MM.1S (cell line): ENCODE data around the gene SLC7A8.

Experiments
- DNase-seq: peaks from one replicate; pipeline ENCODE4 v3.0.0-alpha.2; 2015
- H2AFZ ChIP-seq: fragments of 300-600 bp; sonication (generic); 2 replicates; pipeline ENCODE4 v1.6.0; 2016; ENCODE audit warnings: antibody characterized with exemption, low read length
- H3F3A ChIP-seq: fragments of 300-600 bp; sonication (generic); 2 replicates; pipeline ENCODE4 v1.6.1; 2016; ENCODE audit warnings: mild to moderate bottlenecking, antibody characterized with exemption, low read length, moderate library complexity, mixed read lengths; ENCODE audit not compliant: insufficient read depth
- H3K27ac ChIP-seq: fragments of 300-600 bp; sonication (generic); 2 replicates; pipeline ENCODE4 v1.5.1; 2016; ENCODE audit warnings: mild to moderate bottlenecking, low read length
- H3K27me3 ChIP-seq: fragments of 300-600 bp; sonication (generic); replicated peaks from 2 replicates; pipeline ENCODE4 v1.6.0; 2016; ENCODE audit warnings: low read length; ENCODE audit not compliant: insufficient read depth
- H3K36me3 ChIP-seq: fragments of 300-600 bp; sonication (generic); replicated peaks from 2 replicates; pipeline ENCODE4 v1.6.1; 2016; ENCODE audit warnings: mild to moderate bottlenecking, low read length, mixed read lengths; ENCODE audit not compliant: insufficient read depth
- H3K4me1 ChIP-seq: fragments of 300-600 bp; sonication (generic); 2 replicates; pipeline ENCODE4 v1.6.1; 2016; ENCODE audit warnings: low read length, mixed read lengths
- H3K4me2 ChIP-seq: fragments of 300-600 bp; sonication (generic); 2 replicates; pipeline ENCODE4 v1.6.0; 2016; ENCODE audit warnings: low read depth, low read length
- H3K4me3 ChIP-seq: fragments of 300-600 bp; sonication (generic); 2 replicates; pipeline ENCODE4 v1.5.1; 2016; ENCODE audit warnings: low read length, mixed read lengths
- H3K79me2 ChIP-seq: fragments of 300-600 bp; sonication (generic); 2 replicates; pipeline ENCODE4 v1.6.1; 2016; ENCODE audit warnings: mixed run types, low read length, mixed read lengths
- H3K9ac ChIP-seq: fragments of 300-600 bp; sonication (generic); 2 replicates; pipeline ENCODE4 v1.6.1; 2016; ENCODE audit warnings: low read length, mixed read lengths
- H3K9me2 ChIP-seq: fragments of 300-600 bp; sonication (generic); replicated peaks from 2 replicates; pipeline ENCODE4 v1.6.1; 2016; ENCODE audit warnings: mild to moderate bottlenecking, low read length, mixed read lengths; ENCODE audit not compliant: insufficient read depth
- H3K9me3 ChIP-seq: fragments of 300-600 bp; sonication (generic); replicated peaks from 2 replicates; pipeline ENCODE4 v1.6.1; 2016; ENCODE audit warnings: mild to moderate bottlenecking, low read length, mixed read lengths; ENCODE audit not compliant: insufficient read depth
- H4K20me1 ChIP-seq: fragments of 300-600 bp; sonication (generic); 2 replicates; pipeline ENCODE4 v1.6.1; 2016; ENCODE audit warnings: mild to moderate bottlenecking, low read length, moderate library complexity, mixed read lengths; ENCODE audit not compliant: insufficient read depth
- CTCF ChIP-seq: fragments of 300-600 bp; sonication (generic); IDR thresholded peaks from 2 replicates; pipeline ENCODE4 v1.5.1; 2016; ENCODE audit warnings: antibody characterized with exemption, low read length, mixed read lengths
- EZH2 ChIP-seq: fragments of 300-600 bp; sonication (generic); optimal IDR thresholded peaks from 2 replicates; pipeline ENCODE3; 2017; ENCODE audit warnings: low read depth, mild to moderate bottlenecking, antibody characterized with exemption, low read length, mixed read lengths
- EZH2phosphoT487 ChIP-seq: fragments of 300-600 bp; sonication (generic); IDR thresholded peaks from 2 replicates; pipeline ENCODE4 v1.6.1; 2018; ENCODE audit warnings: antibody characterized with exemption, low read length

SLC7A8 gene

GRCh38 chr14:23125933-23126524, 57.4 kb downstream of the SLC7A8 start:
- Histone ChIP-seq H3K4me3 (no peak overlapping the region), H3K9me3 (no peaks in the 10 kb centered on the region), H3K27ac (no peak overlapping the region), H3K27me3 (no peaks in the 10 kb centered on the region), H3K9ac (no peak overlapping the region), H3K36me3 (no peaks in the 10 kb centered on the region), H3K79me2 (no peaks in the 10 kb centered on the region), H3K9me2 (no peaks in the 10 kb centered on the region), H3K4me2 (no peak overlapping the region), H3F3A (peaks cover 4% of the 10 kb centered on the region; the same call in 1 of the 2 replicates), H4K20me1 (no peaks in the 10 kb centered on the region), H3K4me1 (peaks cover 10% of the 10 kb centered on the region), H2AFZ (no peak overlapping the region)
- TF ChIP-seq EZH2 (no peak), EZH2phosphoT487 (no peak), CTCF (no peak)
- no peak for DNase-seq

GRCh38 chr14:23125011-23125410, 58.4 kb downstream of the SLC7A8 start:
- Histone ChIP-seq H4K20me1 (no peaks in the 10 kb centered on the region), H3K36me3 (no peaks in the 10 kb centered on the region), H3K9me3 (no peaks in the 10 kb centered on the region), H3K9me2 (no peaks in the 10 kb centered on the region), H3K4me2 (no peak overlapping the region), H3K27me3 (no peaks in the 10 kb centered on the region), H2AFZ (no peak overlapping the region), H3K79me2 (no peaks in the 10 kb centered on the region), H3K9ac (no peak overlapping the region), H3K27ac (no peak overlapping the region), H3K4me1 (peaks cover 11% of the 10 kb centered on the region), H3F3A (peaks cover 5% of the 10 kb centered on the region; the same call in 1 of the 2 replicates), H3K4me3 (no peak overlapping the region)
- no peak for DNase-seq
- TF ChIP-seq CTCF, result no peak
- TF ChIP-seq EZH2phosphoT487, result no peak
- TF ChIP-seq EZH2, result no peak

GRCh38 chr14:23124337-23124954, 59.0 kb downstream of the SLC7A8 start:
- Histone ChIP-seq H4K20me1 (no peaks in the 10 kb centered on the region), H3K9ac (no peak overlapping the region), H3K4me1 (peaks cover 11% of the 10 kb centered on the region), H3K4me3 (no peak overlapping the region), H3K9me2 (no peaks in the 10 kb centered on the region), H3K27ac (no peak overlapping the region), H3K4me2 (no peak overlapping the region), H2AFZ (no peak overlapping the region), H3F3A (peaks cover 5% of the 10 kb centered on the region; the same call in 1 of the 2 replicates), H3K9me3 (no peaks in the 10 kb centered on the region), H3K27me3 (no peaks in the 10 kb centered on the region), H3K79me2 (no peaks in the 10 kb centered on the region), H3K36me3 (no peaks in the 10 kb centered on the region)
- no peak for DNase-seq
- TF ChIP-seq EZH2 (no peak), CTCF (no peak), EZH2phosphoT487 (no peak)
